Tibial nerve (tissue), 4 donors: Measurements from ENCODE around the gene PRKCB. TPM values are rescaled to one million over a fixed set of nuclear protein-coding genes. Genes with fewer than 3 reads are reported as not detected.

Experiments used
- DNase-seq, 2 donors: peaks; one replicate each; pipeline ENCODE4 v3.0.0-alpha.2; 2019; ENCODE audit warnings: low spot score in 2 of 2
- H3K27ac ChIP-seq, 4 donors: fragments of 200-600 bp; sonication (generic) in 3 of 4; one replicate each; pipeline ENCODE4 v1.5.1; 2017 to 2019; ENCODE audit warnings: mild to moderate bottlenecking in 1 of 4
- H3K27me3 ChIP-seq, 2 donors: fragments of 200-600 bp; sonication (generic) in 1 of 2; one replicate each; pipeline versions ENCODE4 v1.5.1 to v1.6.0; 2017 to 2019
- H3K36me3 ChIP-seq, 3 donors: fragments of 200-600 bp; sonication (generic); one replicate each; pipeline ENCODE4 v1.5.1; 2018 to 2019
- H3K4me1 ChIP-seq, 4 donors: fragments of 200-600 bp; sonication (generic) in 3 of 4; one replicate each; pipeline ENCODE4 v1.5.1; 2017 to 2019
- H3K4me3 ChIP-seq, 4 donors: fragments of 200-600 bp; sonication (generic) in 3 of 4; one replicate each; pipeline ENCODE4 v1.5.1; 2017 to 2019; ENCODE audit warnings: mild to moderate bottlenecking in 1 of 4, moderate library complexity in 1 of 4
- H3K9me3 ChIP-seq, 4 donors: fragments of 200-600 bp; sonication (generic) in 3 of 4; one replicate each; pipeline ENCODE4 v1.5.1; 2017 to 2019
- EP300 ChIP-seq, 2 donors: sonication (generic); formaldehyde crosslinking; IDR thresholded peaks; one replicate each; pipeline ENCODE4 v1.6.1; 2017; ENCODE audit warnings: antibody characterized with exemption in 2 of 2, mild to moderate bottlenecking in 1 of 2
- POLR2A ChIP-seq, 2 donors: fragments of 450-650 bp; IDR thresholded peaks; one replicate each; pipeline ENCODE4 v1.6.1; 2017; ENCODE audit warnings: antibody characterized with exemption in 2 of 2, mild to moderate bottlenecking in 2 of 2, moderate library complexity in 2 of 2
- WGBS, 2 donors: methylation state at CpG; one replicate each; pipeline ENCODE4 v1.1.5; 2018; 5-methylcytosine and 5-hydroxymethylcytosine counted together
- total RNA-seq, 4 donors: library from RNA; depleted of rRNA; stranded (reverse); fragments of >200 nt; gene quantifications; one replicate each; pipeline ENCODE4 v1.1.0, GENCODE V29; 2016
- TF ChIP-seq, protein P1 (sequence below), 5 experiments: fragments of 200-600 bp in 3 of 5; fragments of 450-650 bp in 2 of 5; sonication (generic) in 3 of 5; IDR thresholded peaks; one replicate each; pipeline ENCODE4 v1.5.1; 2016 to 2019; ENCODE audit warnings: antibody characterized with exemption in 5 of 5, mild to moderate bottlenecking in 3 of 5, moderate library complexity in 2 of 5

Gene PRKCB
- total RNA-seq, 4 donors from 2014 or later = 2.7 to 6.9 (median 4.3) TPM

DNA sequence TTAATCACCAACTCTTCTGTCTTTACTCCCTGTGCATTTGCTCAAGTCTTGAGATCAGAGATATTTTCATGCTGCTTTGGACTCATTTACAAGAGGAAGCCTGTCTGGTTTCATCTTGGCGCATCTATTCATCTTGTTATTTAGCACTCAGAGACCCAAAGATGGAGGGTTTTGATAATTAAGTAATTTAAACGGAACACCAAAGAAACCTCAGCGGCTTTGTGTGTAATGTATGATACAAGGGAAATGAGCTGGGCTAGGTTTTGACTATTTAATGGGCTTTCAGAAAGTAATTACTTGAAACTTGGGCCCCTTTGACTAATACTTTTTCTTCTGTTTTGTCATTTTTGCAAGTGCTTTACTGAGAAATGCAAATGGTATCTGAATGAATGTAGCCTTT lies 354.2 kb downstream of the PRKCB start:
- Histone ChIP-seq H3K27me3 (no peaks in the 10 kb centered on the region), H3K4me1 (no peaks in the 10 kb centered on the region), H3K4me3 (no peak overlapping the region), H3K36me3 (no peaks in the 10 kb centered on the region), H3K9me3 (no peaks in the 10 kb centered on the region), H3K27ac (no peak overlapping the region)
- TF ChIP-seq EP300 (IDR thresholded peaks at IDR 0.05) = no peak
- TF ChIP-seq, protein P1, sequence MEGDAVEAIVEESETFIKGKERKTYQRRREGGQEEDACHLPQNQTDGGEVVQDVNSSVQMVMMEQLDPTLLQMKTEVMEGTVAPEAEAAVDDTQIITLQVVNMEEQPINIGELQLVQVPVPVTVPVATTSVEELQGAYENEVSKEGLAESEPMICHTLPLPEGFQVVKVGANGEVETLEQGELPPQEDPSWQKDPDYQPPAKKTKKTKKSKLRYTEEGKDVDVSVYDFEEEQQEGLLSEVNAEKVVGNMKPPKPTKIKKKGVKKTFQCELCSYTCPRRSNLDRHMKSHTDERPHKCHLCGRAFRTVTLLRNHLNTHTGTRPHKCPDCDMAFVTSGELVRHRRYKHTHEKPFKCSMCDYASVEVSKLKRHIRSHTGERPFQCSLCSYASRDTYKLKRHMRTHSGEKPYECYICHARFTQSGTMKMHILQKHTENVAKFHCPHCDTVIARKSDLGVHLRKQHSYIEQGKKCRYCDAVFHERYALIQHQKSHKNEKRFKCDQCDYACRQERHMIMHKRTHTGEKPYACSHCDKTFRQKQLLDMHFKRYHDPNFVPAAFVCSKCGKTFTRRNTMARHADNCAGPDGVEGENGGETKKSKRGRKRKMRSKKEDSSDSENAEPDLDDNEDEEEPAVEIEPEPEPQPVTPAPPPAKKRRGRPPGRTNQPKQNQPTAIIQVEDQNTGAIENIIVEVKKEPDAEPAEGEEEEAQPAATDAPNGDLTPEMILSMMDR (IDR thresholded peaks at IDR 0.05) = no peak
- no peak for TF ChIP-seq POLR2A (IDR thresholded peaks at IDR 0.05)
- DNase-seq = no peak
- 61 to 71% methylated on average over 3 of the region's 3 CpGs for WGBS, 2 donors

DNA sequence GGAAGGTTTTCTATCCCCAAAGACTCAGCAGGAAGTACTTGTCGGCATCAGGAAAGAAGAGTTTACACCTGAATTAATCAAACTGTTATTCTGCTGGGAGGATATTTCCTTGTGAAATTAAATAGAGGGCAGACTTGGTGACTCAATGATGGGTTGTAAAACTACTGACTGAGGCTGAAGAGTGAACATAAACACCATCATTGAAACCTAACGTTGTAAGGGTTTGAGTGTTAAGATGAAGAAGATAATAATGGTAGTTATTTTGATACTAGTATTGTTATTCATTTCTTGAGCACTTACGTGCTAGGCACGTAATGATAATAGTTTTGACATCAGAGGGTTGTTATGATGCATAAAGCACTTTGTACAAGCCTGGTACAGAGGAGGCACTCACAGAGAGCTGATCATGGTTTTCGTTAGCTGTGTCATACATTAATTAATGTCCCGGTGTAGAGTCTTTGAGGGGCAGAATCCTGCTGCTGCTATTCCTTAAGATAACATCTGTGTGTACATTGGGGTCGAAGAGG lies 356.2 kb downstream of the PRKCB start:
- Histone ChIP-seq H3K4me3 (no peak overlapping the region), H3K27me3 (no peaks in the 10 kb centered on the region), H3K36me3 (no peaks in the 10 kb centered on the region), H3K9me3 (no peaks in the 10 kb centered on the region), H3K4me1 (no peaks in the 10 kb centered on the region), H3K27ac (no peak overlapping the region)
- WGBS, 2 donors = 71 to 72% methylated on average over 7 of the region's 7 CpGs
- TF ChIP-seq, protein P1 (IDR thresholded peaks at IDR 0.05) = no peak
- TF ChIP-seq POLR2A (IDR thresholded peaks at IDR 0.05) (no peak), EP300 (IDR thresholded peaks at IDR 0.05) (no peak)
- DNase-seq = no peak

- H3K4me1 ChIP-seq = no peaks in the 10 kb centered on the region
- no peak overlapping the region for H3K4me3 ChIP-seq
- no peaks in the 10 kb centered on the region for H3K36me3 ChIP-seq
- TF ChIP-seq EP300 (IDR thresholded peaks at IDR 0.05) = no peak
- TF ChIP-seq POLR2A (IDR thresholded peaks at IDR 0.05) = no peak
- no peaks in the 10 kb centered on the region for H3K9me3 ChIP-seq
- DNase-seq = no peak
- no peaks in the 10 kb centered on the region for H3K27me3 ChIP-seq
- H3K27ac ChIP-seq = no peak overlapping the region
- WGBS, 2 donors = 43 to 45% methylated on average over 2 of the region's 2 CpGs
Observed at GRCh38 chr16:24195221-24195620, 359.4 kb downstream of the PRKCB start.

DNA sequence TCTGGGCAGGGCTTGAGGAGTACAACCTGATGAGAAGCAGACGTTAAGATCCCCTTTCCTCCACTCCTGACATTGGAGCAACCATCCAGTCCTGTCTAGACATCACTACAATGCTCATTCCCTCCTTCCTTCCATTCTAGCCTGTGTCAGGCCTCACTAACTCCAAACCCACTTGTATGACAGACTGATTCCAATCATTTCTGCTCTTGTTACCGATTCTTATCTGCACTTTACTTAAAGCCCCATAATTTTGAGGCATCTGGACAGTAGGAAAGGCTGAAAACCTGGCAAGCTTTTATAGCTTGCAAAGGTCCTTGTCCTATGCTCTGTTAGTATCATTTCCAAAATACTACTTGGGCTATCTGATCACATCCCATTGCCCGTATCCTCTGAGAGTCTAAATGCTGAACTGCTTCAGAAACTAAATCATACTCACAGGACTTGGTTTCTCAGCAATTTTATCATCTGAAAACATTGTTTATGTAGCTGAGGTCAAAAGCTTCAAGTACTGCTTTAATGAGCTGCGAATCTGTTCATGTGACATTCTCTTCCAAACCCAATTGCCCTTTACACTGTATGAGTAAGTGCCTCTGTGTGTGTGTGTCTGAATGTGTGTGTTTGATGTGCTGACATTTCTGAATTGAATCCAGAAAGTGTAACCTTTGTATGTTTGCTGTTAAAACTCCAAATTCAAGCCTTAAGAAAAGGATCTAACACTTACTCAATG lies 363.2 kb downstream of the PRKCB start:
- no peak for DNase-seq
- H3K27ac ChIP-seq = no peak overlapping the region
- TF ChIP-seq POLR2A (IDR thresholded peaks at IDR 0.05) = no peak
- no peak for TF ChIP-seq EP300 (IDR thresholded peaks at IDR 0.05)
- TF ChIP-seq, protein P1 (IDR thresholded peaks at IDR 0.05) = no peak
- no peaks in the 10 kb centered on the region for H3K9me3 ChIP-seq
- no peaks in the 10 kb centered on the region for H3K4me1 ChIP-seq
- no peaks in the 10 kb centered on the region for H3K27me3 ChIP-seq
- 26 to 37% methylated on average over 4 of the region's 4 CpGs for WGBS, 2 donors
- no peak overlapping the region for H3K4me3 ChIP-seq
- H3K36me3 ChIP-seq = peaks cover 0 to 3% (median 0%) of the 10 kb centered on the region in 3 donors

GRCh38 chr16:24203675-24204074 lies 367.9 kb downstream of the PRKCB start:
- TF ChIP-seq, protein P1 (IDR thresholded peaks at IDR 0.05) = no peak
- no peak for TF ChIP-seq EP300 (IDR thresholded peaks at IDR 0.05)
- no peak for TF ChIP-seq POLR2A (IDR thresholded peaks at IDR 0.05)
- no peak for DNase-seq
- H3K9me3 ChIP-seq = no peaks in the 10 kb centered on the region
- no peak overlapping the region for H3K4me3 ChIP-seq
- WGBS, 2 donors = 53 to 63% methylated on average over 4 of the region's 4 CpGs
- no peak overlapping the region for H3K27ac ChIP-seq
- peaks cover 0 to 3% (median 0%) of the 10 kb centered on the region in 3 donors for H3K36me3 ChIP-seq
- no peaks in the 10 kb centered on the region for H3K4me1 ChIP-seq
- H3K27me3 ChIP-seq = no peaks in the 10 kb centered on the region
